Breast epithelium (tissue), 3 donors: ENCODE measurements around the gene NEGR1.

Source experiments
- CTCF ChIP-seq, 3 donors: fragments of 450-650 bp; IDR thresholded peaks; one replicate each; pipeline ENCODE4 v1.5.1; 2016 to 2017; ENCODE audit warnings: antibody characterized with exemption in 3 of 3, mild to moderate bottlenecking in 3 of 3, moderate library complexity in 3 of 3
- POLR2A ChIP-seq: fragments of 450-650 bp; IDR thresholded peaks from one replicate; pipeline ENCODE4 v1.6.1; 2016; ENCODE audit warnings: antibody characterized with exemption, mild to moderate bottlenecking, moderate library complexity

GRCh38 chr1:72322910-72323309, 40.6 kb upstream of the NEGR1 start:
- TF ChIP-seq CTCF (IDR thresholded peaks at IDR 0.05), result no peak
- TF ChIP-seq POLR2A, result no peak
